Activated CD8-positive, alpha-beta memory T cell treated with anti-CD3 and anti-CD28 coated beads, Interleukin-2, amount 50 U/mL, for 1 hour (primary cell): Measurements from ENCODE around the gene IRGM.
"Not testable (repeated sequence)": the region's sequence is repeated elsewhere in the genome, so short reads cannot be mapped to it uniquely, and the experiment has no call there.

Source experiments
- DNase-seq: peaks from one replicate; pipeline ENCODE4 v3.0.0-alpha.2; 2020; ENCODE audit errors: extremely low read depth

The IRGM gene, protein sequence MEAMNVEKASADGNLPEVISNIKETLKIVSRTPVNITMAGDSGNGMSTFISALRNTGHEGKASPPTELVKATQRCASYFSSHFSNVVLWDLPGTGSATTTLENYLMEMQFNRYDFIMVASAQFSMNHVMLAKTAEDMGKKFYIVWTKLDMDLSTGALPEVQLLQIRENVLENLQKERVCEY

DNA sequence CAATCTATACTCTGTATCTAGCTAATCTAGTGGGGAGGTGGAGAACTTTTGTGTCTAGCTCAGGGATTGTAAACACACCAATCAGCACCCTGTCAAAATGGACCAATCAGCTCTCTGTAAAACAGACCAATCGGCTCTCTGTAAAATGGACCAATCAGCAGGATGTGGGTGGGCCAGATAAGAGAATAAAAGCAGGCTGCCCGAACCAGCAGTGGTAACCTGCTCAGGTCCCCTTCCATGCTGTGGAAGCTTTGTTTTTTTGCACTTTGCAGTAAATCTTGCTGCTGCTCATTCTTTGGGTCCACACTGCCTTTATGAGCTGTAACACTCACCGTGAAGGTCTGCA lies at the start of gene IRGM:
IRGM (plus strand) TSS at position 214 of the 346 bp plus-strand sequence. CDS start 1,603 bp downstream, outside the sequence.
- not testable (repeated sequence) for DNase-seq

DNA sequence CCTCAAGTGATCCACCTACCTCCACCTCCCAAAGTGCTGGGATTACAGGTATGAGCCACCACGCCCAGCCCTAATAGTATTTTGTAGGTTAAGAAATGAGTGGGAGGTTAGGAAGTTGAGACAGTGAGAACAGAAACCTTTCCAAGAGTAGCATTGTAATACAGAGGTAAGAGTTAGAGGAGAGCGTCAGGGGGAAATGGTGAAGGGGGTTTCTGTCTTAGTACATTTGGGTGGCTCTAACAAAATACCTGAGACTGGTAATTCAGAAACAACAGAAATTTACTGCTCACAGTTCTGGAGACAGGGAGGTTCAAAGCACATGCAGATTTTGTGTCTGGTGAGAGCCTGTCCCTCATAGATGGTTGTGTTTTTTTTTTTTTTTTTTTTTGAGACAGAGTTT lies 48.9 kb upstream of the IRGM start:
- no peak for DNase-seq

DNA sequence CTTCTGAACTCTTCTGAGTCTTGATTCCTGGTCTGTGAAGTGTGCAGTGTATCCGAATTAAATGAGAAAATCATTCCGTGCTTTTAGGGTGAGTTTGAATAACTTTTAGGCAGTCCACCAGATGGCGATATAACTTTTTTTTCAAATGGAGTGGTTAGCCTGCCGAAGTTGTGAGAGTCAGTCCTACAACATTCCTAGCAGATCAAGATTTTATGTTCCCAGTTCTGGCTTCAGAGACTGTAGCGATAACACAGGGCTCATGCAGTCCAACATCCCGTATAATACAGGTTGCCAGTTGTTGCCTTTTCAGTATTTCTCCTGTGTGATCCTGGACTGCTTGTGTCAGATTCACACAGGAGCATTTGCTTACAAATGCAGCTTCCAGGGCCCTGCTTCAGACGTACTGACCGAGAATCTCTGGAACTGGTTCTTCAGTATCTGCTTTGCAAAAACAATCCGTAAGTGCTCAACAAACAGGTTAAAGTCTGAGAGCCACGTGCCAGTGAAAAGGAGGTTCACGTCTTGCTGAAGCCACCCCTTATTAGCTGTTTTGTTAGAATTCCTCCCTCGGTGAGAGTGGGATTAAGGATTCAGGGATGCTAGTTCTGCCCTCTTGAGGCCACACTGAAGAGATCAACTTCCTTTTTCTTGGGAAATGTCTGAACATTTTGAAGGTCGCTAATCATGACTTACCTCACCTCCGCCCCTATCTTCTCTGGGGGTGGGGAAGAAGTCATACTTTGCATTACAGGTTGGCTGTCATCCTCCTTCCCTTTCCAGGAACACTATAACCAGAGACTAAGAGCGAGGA lies 45.0 kb upstream of the IRGM start:
- no peak for DNase-seq

DNA sequence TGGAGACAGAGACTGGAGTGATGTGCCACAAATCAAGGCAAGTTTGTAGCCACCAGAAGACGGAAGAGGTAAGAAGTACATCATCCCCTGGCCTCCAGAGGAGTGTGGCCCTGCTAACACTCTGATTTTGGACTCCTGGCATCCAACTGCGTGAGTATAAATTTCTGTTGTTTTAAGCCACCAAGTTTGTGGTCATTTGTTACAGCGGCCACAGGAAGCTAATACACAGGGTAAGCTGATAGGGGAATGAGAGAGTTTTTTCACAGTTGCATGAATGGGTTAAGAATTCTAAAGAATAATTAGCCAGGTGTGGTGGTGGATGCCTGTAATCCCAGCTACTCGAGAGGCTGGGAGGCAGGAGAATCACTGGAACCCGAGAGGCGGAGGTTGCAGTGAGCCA lies 41.9 kb upstream of the IRGM start:
- no peak for DNase-seq

DNA sequence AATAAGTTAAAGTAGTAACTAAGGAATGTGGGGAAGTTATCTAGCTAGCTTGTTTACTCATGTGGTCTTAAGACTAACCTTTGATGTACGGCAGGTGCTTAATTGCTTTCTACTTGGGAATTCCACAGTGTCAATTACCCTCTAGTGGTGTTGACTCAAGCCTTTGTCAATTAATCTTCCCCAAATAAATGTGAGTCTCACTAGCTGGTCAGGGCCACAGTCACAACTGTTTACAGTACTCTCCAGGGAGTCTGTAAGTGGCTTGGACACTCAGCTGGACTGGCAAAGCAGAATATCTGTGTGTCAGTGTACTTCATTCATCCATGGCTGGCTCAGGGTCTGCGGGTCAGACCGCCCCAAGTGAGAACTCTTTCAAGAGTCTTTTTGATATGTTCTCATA lies 37.0 kb upstream of the IRGM start:
- DNase-seq: no peak

DNA sequence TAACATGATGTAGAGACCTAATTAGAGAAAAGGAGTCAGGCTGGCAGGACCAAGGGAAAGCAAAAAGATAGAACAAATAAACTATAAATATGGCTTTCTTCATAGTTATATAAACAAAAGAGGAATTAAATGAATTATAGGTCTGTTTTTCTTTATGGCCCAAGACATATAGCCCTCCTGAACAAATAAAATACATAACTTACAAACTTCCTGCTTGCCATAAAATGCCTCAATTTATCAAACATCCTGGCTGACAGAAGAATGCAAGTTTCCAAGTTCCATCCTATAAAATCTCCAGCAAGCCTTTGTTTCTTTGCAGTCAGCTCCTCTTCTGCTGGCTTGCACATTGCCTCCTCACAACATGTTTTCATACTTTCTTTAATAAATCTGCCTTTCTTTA lies 31.3 kb upstream of the IRGM start:
- DNase-seq: no peak

DNA sequence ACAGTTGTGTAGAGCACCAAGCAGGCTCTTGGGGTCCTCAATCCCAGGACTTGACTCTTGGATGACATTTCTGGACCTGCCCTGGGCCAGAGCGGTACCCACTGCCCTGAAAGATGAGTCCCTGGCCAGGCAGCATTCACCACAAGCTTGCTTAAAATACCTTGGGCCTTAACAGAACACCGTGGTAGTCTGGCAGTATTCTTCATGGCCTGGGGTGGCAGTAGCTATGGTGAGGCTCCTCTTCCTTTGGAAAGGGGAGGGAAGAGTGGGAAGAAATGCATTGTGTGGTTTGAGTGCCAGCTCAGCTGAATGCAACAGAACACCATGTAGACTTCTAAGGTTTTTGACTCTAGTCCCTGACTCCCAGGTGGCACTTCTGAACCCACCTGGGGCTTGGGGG lies 29.4 kb upstream of the IRGM start:
- DNase-seq: no peak

DNA sequence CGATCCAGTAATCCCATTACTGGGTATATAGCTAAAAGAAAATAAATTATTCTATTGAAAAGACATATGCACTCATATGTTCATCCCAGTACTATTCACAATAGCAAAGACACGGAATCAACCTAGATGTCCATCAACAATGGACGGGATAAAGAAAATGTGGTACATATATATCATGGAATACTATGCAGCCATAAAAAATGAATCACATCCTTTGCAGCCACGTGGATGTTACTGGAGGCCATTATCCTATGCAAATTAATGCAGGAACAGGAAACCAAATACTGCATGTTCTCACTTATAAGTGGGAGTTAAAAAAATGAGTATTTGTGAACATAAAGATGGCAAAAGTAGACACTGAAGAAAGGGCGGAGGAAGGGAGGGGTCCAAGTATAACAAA lies 16.6 kb upstream of the IRGM start:
- DNase-seq: no peak

DNA sequence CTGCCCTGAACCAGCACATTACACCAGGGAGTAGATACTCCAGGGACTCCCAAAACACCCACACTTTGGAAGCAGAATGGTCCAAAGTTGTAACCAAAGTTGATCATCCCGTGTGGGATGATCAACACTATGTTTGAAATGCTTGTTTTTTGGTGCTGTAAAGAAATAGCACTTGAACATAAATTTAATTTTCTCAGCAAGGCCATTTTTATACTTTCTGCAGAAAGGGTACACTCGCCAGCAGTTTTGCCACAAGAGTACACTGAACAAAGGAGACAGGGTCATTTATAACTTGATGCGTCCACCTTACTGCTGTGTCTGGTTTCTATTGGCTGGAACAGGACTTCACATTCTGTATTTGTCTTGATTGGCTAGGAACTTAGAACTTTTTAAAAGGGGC lies 14.5 kb upstream of the IRGM start:
- not testable (repeated sequence) for DNase-seq

DNA sequence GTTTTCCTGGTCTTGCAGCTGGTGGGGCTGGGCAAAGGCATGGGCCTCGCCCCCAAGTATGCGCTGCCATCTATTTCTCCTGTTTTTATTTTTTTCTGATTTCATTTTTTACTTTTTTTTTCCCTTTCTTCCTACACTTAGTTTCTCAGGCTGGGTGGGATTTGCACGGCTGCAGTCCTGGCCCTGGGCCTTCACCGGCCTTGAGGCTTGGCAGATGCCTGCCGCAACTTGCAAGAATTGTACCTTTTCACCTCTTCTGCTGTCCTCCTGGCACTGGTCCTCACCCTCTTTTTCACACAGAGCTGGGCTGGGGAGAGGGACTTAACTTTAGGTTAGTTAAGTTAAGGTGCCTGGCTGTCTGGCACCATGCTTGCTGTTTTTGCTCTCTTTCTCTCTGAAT lies 10.3 kb upstream of the IRGM start:
- no peak for DNase-seq

DNA sequence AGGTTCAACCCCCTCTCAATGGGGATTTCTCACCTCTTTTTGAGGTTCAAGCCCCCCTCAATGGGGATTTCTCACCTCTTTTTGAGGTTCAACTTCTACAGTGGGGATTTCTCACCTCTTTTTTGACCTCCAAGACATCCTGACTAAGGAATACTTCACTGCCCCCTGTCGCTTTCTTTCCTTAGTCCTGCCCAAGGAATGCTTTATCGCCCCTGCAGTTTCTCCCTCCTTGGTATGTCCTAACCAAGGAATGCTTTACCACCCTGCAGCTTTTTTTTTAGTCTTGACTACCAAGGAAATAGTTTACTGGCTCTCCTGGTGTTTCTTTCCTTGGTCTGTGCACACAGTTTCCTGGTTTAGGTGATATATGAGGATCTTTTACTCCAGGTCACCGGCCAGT lies 9.6 kb upstream of the IRGM start:
- no peak for DNase-seq

DNA sequence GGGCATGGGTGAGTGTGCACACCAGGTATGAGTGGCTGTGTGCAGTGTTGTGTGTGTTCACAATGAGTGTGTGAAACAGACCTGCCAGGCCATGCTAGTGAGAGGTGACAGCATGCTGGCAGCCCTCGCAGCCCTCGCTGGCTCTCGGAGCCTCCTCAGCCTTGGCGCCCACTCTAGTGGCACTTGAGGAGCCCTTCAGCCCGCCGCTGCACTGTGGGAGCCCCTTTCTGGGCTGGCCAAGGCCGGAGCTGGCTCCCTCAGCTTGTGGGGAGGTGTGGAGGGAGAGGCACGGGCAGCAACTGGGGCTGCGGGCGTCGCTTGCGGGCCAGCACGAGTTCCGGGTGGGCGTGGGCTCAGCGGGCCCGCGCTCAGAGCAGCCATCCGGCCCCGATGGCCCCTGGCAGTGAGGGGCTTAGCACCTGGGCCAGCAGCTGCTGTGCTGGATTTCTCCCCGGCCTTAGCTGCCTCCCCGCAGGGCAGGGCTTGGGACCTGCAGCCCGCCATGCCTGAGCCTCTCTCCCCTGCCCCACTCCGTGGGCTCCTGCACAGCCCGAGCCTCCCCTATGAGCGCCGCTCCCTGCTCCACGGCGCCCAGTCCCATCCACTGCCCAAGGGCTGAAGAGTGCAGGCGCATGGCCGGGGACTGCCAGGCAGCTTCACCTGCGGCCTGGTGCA lies 999 bp upstream of the IRGM start:
- not testable (repeated sequence) for DNase-seq

DNA sequence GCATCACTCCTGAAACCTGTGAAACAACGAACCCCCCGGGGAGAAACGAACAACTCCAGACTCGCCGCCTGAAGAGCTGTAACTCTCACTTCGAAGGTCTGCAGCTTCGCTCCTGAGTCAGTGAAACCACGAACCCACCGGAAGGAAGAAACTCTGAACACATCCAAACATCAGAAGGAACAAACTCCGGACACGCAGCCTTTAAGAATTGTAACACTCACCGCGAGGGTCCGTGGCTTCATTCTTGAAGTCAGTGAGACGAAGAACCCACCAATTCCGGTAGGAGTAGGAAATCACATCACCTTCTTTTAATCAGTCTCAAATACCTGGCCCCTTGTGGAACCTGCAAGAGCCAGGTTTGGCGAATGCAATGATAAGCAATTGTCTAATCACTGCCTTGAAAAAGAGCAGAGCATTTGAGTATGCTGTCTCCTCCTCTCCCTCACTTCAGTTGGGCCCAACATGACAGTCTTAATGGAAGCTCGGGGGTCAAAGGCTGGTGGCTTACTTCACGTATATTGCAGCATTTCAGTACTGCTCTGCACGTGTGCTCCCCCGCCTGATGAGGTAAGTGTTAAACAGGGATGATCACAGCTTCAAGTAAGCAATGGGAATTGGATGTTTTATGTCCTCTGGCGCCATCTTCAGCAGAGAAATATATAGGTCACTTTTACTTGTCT lies 473 bp downstream of the IRGM start:
- peak; percentile 43 for DNase-seq

DNA sequence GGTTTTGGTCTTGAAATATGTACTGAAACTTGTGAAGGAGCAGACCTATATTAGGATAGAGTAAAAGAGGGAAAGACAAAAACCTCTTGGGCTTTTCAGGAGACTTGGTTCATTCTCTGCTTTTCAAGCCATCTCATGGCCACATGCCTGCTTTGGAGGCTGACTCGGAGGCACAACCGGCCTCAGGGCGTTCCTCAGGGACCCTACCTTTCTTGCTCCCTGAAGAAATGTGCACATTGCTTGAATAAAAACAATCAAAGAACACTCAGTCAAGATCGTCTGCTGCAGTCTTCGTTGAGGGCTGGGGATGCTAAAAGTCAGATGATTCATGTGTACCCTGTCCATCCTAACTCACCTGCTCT lies 994 bp downstream of the IRGM start:
- no peak for DNase-seq

DNA sequence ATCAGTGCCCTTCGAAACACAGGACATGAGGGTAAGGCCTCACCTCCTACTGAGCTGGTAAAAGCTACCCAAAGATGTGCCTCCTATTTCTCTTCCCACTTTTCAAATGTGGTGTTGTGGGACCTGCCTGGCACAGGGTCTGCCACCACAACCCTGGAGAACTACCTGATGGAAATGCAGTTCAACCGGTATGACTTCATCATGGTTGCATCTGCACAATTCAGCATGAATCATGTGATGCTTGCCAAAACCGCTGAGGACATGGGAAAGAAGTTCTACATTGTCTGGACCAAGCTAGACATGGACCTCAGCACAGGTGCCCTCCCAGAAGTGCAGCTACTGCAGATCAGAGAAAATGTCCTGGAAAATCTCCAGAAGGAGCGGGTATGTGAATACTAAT lies 1.9 kb downstream of the IRGM start:
- DNase-seq: no peak

DNA sequence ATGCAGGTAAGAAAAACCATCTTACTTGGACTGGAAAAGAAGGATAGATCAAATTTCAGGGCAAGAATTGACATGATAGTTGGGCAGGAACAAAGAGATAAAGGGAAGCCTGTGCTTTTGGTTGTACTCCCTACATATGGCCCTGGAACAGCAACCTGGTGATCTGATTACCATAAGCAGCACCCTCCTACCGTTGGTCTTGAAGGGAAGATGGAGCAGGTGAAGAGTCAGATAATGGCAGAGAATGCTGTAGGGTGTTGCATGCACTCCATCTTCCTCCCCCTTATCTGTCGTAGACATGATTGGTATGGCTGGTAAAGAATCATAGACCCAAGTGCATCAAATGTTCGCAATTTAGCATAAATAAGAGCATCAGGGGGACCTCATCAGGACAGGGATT lies 4.7 kb downstream of the IRGM start:
- no peak for DNase-seq

DNA sequence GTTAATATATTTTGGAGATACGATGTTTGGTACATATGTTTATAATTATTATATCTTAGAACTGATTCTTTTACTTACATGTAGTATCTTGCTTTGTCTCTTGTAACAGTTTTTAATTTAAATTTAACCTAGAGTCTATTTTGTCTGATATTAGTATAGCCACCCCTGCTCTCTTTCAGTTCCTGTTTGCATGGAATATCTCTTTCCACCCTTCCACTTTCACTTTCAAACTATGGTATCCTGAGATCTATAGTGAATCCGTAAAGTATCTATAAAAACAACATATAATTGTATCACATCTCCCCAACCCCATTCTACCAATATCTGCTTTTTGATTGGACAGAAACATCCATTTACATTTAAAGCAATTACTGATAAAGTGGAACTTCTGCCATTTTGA lies 7.2 kb downstream of the IRGM start:
- no peak for DNase-seq

DNA sequence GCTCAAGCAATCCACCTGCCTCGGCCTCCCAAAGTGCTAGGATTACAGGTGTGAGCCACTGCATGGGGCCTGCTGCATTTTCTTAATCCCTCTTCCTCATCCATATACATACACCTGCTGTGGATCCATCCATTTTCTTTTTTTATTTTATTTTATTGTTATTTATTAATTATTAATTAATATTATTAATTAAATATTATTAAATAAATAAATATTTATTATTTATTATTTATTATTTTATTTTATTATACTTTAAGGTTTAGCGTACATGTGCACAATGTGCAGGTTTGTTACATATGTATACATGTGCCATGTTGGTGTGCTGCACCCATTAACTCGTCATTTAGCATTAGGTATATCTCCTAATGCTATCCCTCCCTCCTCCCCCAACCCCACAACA lies 10.4 kb downstream of the IRGM start:
- not testable (repeated sequence) for DNase-seq

DNA sequence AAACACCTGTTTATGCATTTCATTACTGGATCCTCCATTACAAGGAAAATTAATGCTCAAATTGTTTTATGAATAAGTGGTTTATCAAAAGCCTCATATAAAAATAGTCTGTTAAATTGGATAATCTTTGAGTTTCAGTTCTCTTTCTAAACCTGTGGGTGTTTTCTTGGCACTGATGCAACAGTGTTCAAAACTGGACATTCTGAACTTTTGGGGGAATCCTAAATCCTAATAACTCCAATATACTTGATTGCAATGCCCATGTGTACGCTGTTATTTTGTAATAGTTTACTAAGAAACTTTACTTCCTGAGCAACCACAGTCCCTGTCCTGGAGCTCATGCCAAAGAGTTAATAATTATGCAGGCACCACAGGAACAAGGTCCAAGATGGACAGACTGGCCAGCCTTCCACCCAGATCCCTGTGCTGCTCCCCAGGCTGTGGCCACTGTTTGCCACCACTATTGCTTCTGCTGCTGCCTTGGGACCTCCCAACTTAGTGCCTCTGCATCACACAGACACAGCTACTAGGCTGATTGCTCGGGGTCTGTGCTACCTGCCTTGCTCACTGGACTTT lies 14.0 kb downstream of the IRGM start:
- no peak for DNase-seq

DNA sequence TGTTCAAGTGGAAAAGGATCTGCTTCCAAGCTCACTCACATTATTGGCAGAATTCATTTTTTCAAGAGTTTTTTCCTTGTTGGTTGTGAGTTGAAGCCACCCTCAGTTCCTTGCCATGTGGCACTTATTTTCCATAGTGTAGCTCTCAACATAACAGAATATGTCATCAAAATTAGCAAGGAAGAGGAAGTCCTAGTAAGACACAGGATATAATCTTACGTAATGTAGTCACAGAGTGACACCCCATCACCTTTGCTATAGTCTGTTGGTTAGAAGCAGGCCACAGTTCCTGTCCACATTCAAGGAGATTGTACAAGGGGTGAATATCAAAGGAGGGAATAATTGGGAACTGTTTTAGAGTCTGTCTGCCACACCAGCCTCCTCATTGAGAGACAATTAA lies 15.7 kb downstream of the IRGM start:
- no peak for DNase-seq

DNA sequence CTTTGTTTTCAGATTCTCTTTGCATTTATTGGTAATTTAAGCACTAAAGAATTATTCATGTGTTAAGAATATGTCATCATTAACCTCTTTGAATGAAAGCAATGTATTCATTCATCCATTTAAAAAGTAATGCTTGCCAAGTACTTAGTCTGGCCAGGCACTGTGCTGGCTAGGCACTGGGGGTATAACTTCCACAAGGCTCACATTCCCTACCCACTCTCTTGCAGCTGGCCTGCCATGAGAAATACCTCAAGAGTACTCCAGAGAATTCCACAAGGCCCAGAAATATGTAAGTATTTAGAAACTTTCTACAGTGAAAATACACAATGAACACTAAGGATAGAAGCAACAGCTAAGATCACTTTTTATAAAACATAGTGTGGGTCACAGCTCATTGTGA lies 33.0 kb downstream of the IRGM start:
- no peak for DNase-seq
